ENCODE data around the gene INO80D.
"Not testable (repeated sequence)": the region's sequence is repeated elsewhere in the genome, so short reads cannot be mapped to it uniquely, and the experiment has no call there.

INO80D gene

DNA sequence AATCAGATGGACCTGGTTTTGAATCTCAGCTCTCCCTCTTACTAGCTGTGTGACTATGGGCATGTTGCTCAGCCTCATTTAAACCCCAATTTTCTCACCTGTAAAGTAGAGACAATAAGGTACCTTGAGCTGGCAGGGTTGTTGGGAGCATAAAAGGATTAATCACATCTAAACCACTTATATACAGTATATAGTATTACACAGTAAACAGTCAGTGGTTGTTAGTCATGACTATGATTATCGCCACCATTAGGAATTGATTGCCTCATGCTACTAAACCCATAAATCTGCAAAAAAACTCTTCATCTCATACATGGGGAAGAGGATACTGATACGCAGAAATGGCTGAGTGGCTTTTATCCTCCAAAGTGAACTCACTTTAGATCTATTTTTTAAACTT is 65.8 kb downstream of the INO80D start (continued):
- TF ChIP-seq, protein P1, sequence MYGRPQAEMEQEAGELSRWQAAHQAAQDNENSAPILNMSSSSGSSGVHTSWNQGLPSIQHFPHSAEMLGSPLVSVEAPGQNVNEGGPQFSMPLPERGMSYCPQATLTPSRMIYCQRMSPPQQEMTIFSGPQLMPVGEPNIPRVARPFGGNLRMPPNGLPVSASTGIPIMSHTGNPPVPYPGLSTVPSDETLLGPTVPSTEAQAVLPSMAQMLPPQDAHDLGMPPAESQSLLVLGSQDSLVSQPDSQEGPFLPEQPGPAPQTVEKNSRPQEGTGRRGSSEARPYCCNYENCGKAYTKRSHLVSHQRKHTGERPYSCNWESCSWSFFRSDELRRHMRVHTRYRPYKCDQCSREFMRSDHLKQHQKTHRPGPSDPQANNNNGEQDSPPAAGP (tag by site-specific recombination; IDR thresholded peaks at IDR 0.05), result no peak
- TF ChIP-seq ZBTB21 (tag by site-specific recombination; IDR thresholded peaks at IDR 0.05) (no peak), ZNF121 (tag by site-specific recombination; IDR thresholded peaks at IDR 0.05) (no peak), ZNF560 (tag by site-specific recombination; IDR thresholded peaks at IDR 0.05; ENCODE audit: borderline replicate concordance) (no peak), ZNF658 (tag by site-specific recombination; IDR thresholded peaks at IDR 0.05) (no peak)
- TF ChIP-seq, protein P2, sequence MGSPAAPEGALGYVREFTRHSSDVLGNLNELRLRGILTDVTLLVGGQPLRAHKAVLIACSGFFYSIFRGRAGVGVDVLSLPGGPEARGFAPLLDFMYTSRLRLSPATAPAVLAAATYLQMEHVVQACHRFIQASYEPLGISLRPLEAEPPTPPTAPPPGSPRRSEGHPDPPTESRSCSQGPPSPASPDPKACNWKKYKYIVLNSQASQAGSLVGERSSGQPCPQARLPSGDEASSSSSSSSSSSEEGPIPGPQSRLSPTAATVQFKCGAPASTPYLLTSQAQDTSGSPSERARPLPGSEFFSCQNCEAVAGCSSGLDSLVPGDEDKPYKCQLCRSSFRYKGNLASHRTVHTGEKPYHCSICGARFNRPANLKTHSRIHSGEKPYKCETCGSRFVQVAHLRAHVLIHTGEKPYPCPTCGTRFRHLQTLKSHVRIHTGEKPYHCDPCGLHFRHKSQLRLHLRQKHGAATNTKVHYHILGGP (tag by site-specific recombination; IDR thresholded peaks at IDR 0.05), result no peak
- TF ChIP-seq, protein P3, sequence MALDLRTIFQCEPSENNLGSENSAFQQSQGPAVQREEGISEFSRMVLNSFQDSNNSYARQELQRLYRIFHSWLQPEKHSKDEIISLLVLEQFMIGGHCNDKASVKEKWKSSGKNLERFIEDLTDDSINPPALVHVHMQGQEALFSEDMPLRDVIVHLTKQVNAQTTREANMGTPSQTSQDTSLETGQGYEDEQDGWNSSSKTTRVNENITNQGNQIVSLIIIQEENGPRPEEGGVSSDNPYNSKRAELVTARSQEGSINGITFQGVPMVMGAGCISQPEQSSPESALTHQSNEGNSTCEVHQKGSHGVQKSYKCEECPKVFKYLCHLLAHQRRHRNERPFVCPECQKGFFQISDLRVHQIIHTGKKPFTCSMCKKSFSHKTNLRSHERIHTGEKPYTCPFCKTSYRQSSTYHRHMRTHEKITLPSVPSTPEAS (tag by site-specific recombination; IDR thresholded peaks at IDR 0.05), result no peak

DNA sequence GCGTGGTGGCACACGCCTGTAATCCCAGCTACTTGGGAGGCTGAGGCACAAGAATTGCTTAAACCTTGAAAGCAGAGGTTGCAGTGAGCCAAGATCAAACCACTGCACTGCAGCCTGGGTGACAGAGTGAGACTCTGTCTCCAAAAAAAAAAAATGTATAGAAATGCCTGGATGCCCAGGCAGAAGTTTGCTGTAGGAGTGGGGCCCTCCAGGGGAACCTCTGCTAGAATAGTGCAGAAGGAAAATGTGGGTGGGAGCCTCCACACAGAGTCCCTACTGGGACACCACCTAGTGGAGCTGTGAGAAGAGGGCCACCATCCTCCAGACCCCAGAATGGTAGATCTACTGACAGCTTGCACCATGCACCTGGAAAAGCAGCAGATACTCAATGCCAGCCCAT is 70.2 kb downstream of the INO80D start:
- CTCF ChIA-PET; H3K4me3 ChIP-seq (ENCODE audit: low read depth, low read length); H3K27ac ChIP-seq (ENCODE audit: extremely low read depth, low read depth, low read length); H3K9me3 ChIP-seq (ENCODE audit: control insufficient read depth, insufficient read depth, low read depth, low read length); H3K4me1 ChIP-seq (ENCODE audit: control insufficient read depth, insufficient read depth, low read length); POLR2A ChIA-PET: not testable (repeated sequence)
- TF ChIP-seq SETDB1 (IDR thresholded peaks at IDR 0.05; ENCODE audit: insufficient read length, low read length), result peak; percentile 39
- peaks cover 8 to 29% of the 10 kb centered on the region in 2 experiments; a peak in 2 of 3 replicates for H3K36me3 ChIP-seq (ENCODE audit: control insufficient read depth in 2 of 2, insufficient read depth in 1 of 2, low read length in 2 of 2)

DNA sequence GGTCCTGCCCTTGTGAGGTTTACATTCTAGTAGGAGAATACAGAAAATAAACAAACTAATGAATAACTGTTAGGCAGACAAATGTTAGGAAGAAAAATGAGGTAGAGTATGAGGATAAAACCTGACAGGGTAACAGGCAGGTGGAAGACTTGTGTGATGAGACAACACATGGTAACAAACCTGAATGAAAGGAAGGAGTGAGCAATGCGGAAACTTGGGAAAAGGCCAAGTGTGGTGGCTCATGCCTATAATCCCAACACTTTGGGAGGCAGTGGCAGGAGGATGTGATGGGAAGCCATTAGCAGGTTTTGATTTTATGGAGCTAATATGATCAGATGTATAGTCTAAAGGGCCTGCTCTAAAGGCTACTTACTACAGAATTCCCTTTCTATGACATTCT is 74.2 kb downstream of the INO80D start:
- no peaks in the 10 kb centered on the region for H3K4me1 ChIP-seq (ENCODE audit: control insufficient read depth, insufficient read depth, low read length)
- H3K27ac ChIP-seq (ENCODE audit: extremely low read depth, low read depth, low read length), result no peak overlapping the region
- CTCF ChIA-PET, result interaction anchor here (0.6 kb wide), 1 partner anchor 1517 kb away, joined by 3 read pairs; no protein-coding TSS in a partner anchor
- no peaks in the 10 kb centered on the region for H3K9me3 ChIP-seq (ENCODE audit: control insufficient read depth, insufficient read depth, low read depth, low read length)
- H3K36me3 ChIP-seq (ENCODE audit: control insufficient read depth in 2 of 2, insufficient read depth in 1 of 2, low read length in 2 of 2), result peaks cover 0 to 46% of the 10 kb centered on the region in 2 experiments; a peak in 2 of 3 replicates
- no peak overlapping the region for H3K4me3 ChIP-seq (ENCODE audit: low read depth, low read length)
- no peak for TF ChIP-seq ZNF596 (tag by site-specific recombination; IDR thresholded peaks at IDR 0.05)
- TF ChIP-seq ZNF701 (tag by site-specific recombination; IDR thresholded peaks at IDR 0.05), result no peak
- no peak for TF ChIP-seq MEIS1 (CRISPR knock-in tag; IDR thresholded peaks at IDR 0.05; ENCODE audit: borderline replicate concordance)
- no peak for TF ChIP-seq MZF1 (tag by site-specific recombination; IDR thresholded peaks at IDR 0.05; ENCODE audit: borderline replicate concordance)
- no peak for TF ChIP-seq ZNF24 (tag by site-specific recombination; IDR thresholded peaks at IDR 0.05)
- no peak for TF ChIP-seq ZNF629 (tag by site-specific recombination; IDR thresholded peaks at IDR 0.05)
- no peak for TF ChIP-seq ZNF114 (tag by site-specific recombination; IDR thresholded peaks at IDR 0.05)
- TF ChIP-seq ZNF157 (tag by site-specific recombination; IDR thresholded peaks at IDR 0.05), result no peak
- TF ChIP-seq OSR2 (tag by site-specific recombination; IDR thresholded peaks at IDR 0.05), result no peak
- TF ChIP-seq PRDM1 (tag by site-specific recombination; IDR thresholded peaks at IDR 0.05), result no peak
- no peak for TF ChIP-seq ZNF211 (tag by site-specific recombination; IDR thresholded peaks at IDR 0.05; ENCODE audit: low read depth)
- TF ChIP-seq SCRT2 (tag by site-specific recombination; IDR thresholded peaks at IDR 0.05), result no peak
- TF ChIP-seq ZNF621 (tag by site-specific recombination; IDR thresholded peaks at IDR 0.05), result no peak
- TF ChIP-seq GLIS2 (tag by site-specific recombination; IDR thresholded peaks at IDR 0.05), result no peak
- no peak for TF ChIP-seq ZNF184 (tag by site-specific recombination; IDR thresholded peaks at IDR 0.05)
- POLR2A ChIA-PET, result no interaction called here

Measured in HEK293 (cell line).